Psoas muscle (tissue), 8 donors: ENCODE data around the gene IL1RL1. TPM values are rescaled to one million over a fixed set of nuclear protein-coding genes. Genes with fewer than 3 reads are reported as not detected.

Experiments
- ATAC-seq, 4 donors: fragments of 200-7000 bp; cut with Tn5 transposase; one replicate each; pipeline ENCODE4 v1.9.1; 2020; ENCODE audit warnings: moderate library complexity in 3 of 4, mild to moderate bottlenecking in 2 of 4
- DNase-seq, 2 donors: peaks; one replicate each; pipeline ENCODE4 v3.0.0-alpha.2; 2020
- H3K27ac ChIP-seq: fragments of 200-600 bp; one replicate; pipeline ENCODE4 v1.8.0; 2022
- H3K27me3 ChIP-seq, 3 donors: fragments of 200-600 bp in 1 of 3; one replicate each; pipeline versions ENCODE4 v1.6.1 to v1.8.0; 2013 to 2022; ENCODE audit warnings: low read length in 2 of 3, mild to moderate bottlenecking in 2 of 3, moderate library complexity in 1 of 3; ENCODE audit not compliant: insufficient read depth in 3 of 3
- H3K36me3 ChIP-seq, 2 donors: fragments of 200-600 bp in 1 of 2; one replicate each; pipeline versions ENCODE4 v1.6.1 to v1.8.0; 2013 to 2022; ENCODE audit warnings: low read depth in 1 of 2, mild to moderate bottlenecking in 1 of 2, moderate library complexity in 1 of 2; ENCODE audit not compliant: insufficient read depth in 1 of 2
- H3K4me1 ChIP-seq: fragments of 200-600 bp; one replicate; pipeline ENCODE4 v1.8.0; 2022
- H3K4me3 ChIP-seq: fragments of 200-600 bp; one replicate; pipeline ENCODE4 v1.8.0; 2022; ENCODE audit warnings: mild to moderate bottlenecking
- H3K9me3 ChIP-seq: fragments of 200-600 bp; one replicate; pipeline ENCODE4 v1.8.0; 2022
- CTCF ChIP-seq: fragments of 200-600 bp; IDR thresholded peaks from one replicate; pipeline ENCODE4 v1.8.0; 2022; ENCODE audit warnings: antibody characterized with exemption
- WGBS, 3 donors: extraction: QIAGEN DNeasy Blood & Tissue Kit; methylation state at CpG; one replicate each; pipeline versions ENCODE4 v1.1.6 to v1.1.7; 2013; 5-methylcytosine and 5-hydroxymethylcytosine counted together
- intact Hi-C, 2 donors: fragments of 100-400 bp; cut with DNase I; formaldehyde crosslinking; loops; one replicate each; pipeline versions ENCODE4 v1.11.0 to v1.14.2; 2022
- polyA plus RNA-seq, 3 donors: library from polyadenylated mRNA; stranded (reverse); fragments of 200-250 nt; gene quantifications; one replicate each; pipeline ENCODE4 v1.2.3, GENCODE V29; 2013
- total RNA-seq, 4 donors: library from RNA; stranded (reverse); fragmentation: NEBNext Ultra II Directional in 2 of 4; extraction: Animal tissue kit (Norgen Biotek cat#: 25700) in 2 of 4; gene quantifications; one replicate each; pipeline versions ENCODE4 v1.2.1 to v1.2.4, GENCODE V29; 2021 to 2023
- donor health status: healthy with polysubstance abuse.
- donor health status: DM: no; HTN: no; CAD: no; lungs with moderate emphysema.
- donor health status: Bipolar disorder and iron deficiency.
- donor health status: healthy.
- donor health status: DM: yes; HTN: yes; CAD: no.
- donor health status: DM: no; HTN: no; CAD: no.
- donor health status: DM: no; HTN: no; CAD: no.
- donor health status: DM: yes; HTN: yes; CAD: no.

IL1RL1 gene
- total and polyA plus RNA-seq, 7 donors, result 0.43 to 13.1 (median 2.9) TPM

GRCh38 chr2:102289129-102289528 is 22.2 kb upstream of the IL1RL1 start:
- no peak for TF ChIP-seq CTCF
- Histone ChIP-seq H3K36me3 (no peaks in the 10 kb centered on the region), H3K4me3 (no peak overlapping the region), H3K4me1 (no peaks in the 10 kb centered on the region), H3K27me3 (peaks cover 0 to 2% (median 0%) of the 10 kb centered on the region in 3 donors), H3K27ac (no peak overlapping the region), H3K9me3 (no peaks in the 10 kb centered on the region)
- ATAC-seq, result no peak
- DNase-seq, result no peak
- intact Hi-C loops, result no loop called here
- WGBS, 3 donors, result 85 to 89% (median 86%) methylated on average over 5 of the region's 5 CpGs

- no peaks in the 10 kb centered on the region for H3K4me1 ChIP-seq
- no peaks in the 10 kb centered on the region for H3K27me3 ChIP-seq
- ATAC-seq, result no peak
- H3K27ac ChIP-seq, result no peak overlapping the region
- intact Hi-C loops, result no loop called here
- no peak for DNase-seq
- no peaks in the 10 kb centered on the region for H3K36me3 ChIP-seq
- TF ChIP-seq CTCF, result no peak
- no peak overlapping the region for H3K4me3 ChIP-seq
- no peaks in the 10 kb centered on the region for H3K9me3 ChIP-seq
Measured at GRCh38 chr2:102290594-102290993, 20.8 kb upstream of the IL1RL1 start.

GRCh38 chr2:102291319-102292075 is 19.9 kb upstream of the IL1RL1 start:
- H3K4me1 ChIP-seq, result no peaks in the 10 kb centered on the region
- H3K9me3 ChIP-seq, result no peaks in the 10 kb centered on the region
- H3K27me3 ChIP-seq, result no peaks in the 10 kb centered on the region
- TF ChIP-seq CTCF, result no peak
- no peak overlapping the region for H3K4me3 ChIP-seq
- WGBS, 3 donors, result 70 to 80% (median 77%) methylated on average over 4 of the region's 4 CpGs
- no peaks in the 10 kb centered on the region for H3K36me3 ChIP-seq
- no peak overlapping the region for H3K27ac ChIP-seq
- DNase-seq, result peak in 1 of 2 donors; percentile 52
- ATAC-seq, result no peak
- intact Hi-C loops, result no loop called here

- intact Hi-C loops, result no loop called here
- Histone ChIP-seq H3K4me1 (no peaks in the 10 kb centered on the region), H3K4me3 (no peak overlapping the region), H3K27ac (no peak overlapping the region), H3K27me3 (no peaks in the 10 kb centered on the region), H3K9me3 (no peaks in the 10 kb centered on the region), H3K36me3 (no peaks in the 10 kb centered on the region)
- TF ChIP-seq CTCF, result no peak
- WGBS, 3 donors, result 69 to 74% (median 70%) methylated on average over 3 of the region's 3 CpGs
- no peak for DNase-seq
- ATAC-seq, result no peak
Measured at GRCh38 chr2:102294802-102295489, 16.4 kb upstream of the IL1RL1 start.
